ENCODE results near the gene NALCN. TPM values are rescaled to one million over a fixed set of nuclear protein-coding genes. Genes with fewer than 3 reads are reported as not detected.

NALCN gene
- total RNA-seq, 1 donor from 2014 or later = 1.1 TPM

DNA sequence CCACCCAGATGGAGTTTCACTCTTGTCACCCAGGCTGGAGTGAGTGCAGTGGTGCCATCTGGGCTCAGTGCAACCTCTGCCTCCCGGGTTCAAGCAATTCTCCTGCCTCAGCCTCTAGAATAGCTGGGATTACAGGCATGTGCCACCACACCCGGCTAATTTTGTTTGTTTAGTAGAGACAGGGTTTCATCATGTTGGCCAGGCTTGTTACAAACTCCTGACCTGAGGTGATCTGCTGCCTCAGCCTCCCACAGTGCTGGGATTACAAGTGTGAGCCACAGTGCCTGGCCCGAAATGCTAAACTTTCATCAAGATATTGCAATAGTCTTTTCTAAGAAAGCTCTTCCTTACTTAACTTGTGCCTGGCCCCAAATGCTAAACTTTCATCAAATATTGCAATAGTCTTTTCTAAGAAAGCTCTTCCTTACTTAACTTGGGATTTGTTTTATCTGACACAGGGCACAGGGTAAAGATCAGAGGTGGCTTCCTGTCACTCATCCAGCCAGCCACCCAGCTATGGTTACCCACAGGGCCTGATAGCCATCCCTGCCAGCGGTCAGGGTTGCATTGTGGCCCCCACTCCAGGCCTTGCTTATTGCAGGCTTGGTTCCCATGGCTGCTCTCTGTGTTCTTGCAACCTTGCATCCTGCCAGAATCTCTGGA, 389.4 kb downstream of the NALCN start:
- no peaks in the 10 kb centered on the region for H3K4me1 ChIP-seq (ENCODE audit: insufficient read depth, low read length)
- FAIRE-seq (no peak), DNase-seq (ENCODE audit: low read depth) (no peak)
- Mint-ChIP-seq H3K9me3 (ENCODE audit: unreplicated experiment) (no peaks in the 10 kb centered on the region), H3K4me3 (ENCODE audit: unreplicated experiment) (no peak overlapping the region), H3K36me3 (ENCODE audit: low read depth, unreplicated experiment) (no peaks in the 10 kb centered on the region), H3K27ac (ENCODE audit: unreplicated experiment) (no peak overlapping the region), H3K4me1 (ENCODE audit: low read depth, unreplicated experiment) (no peaks in the 10 kb centered on the region), H3K27me3 (ENCODE audit: low read depth, unreplicated experiment) (no peaks in the 10 kb centered on the region)
- H4K20me1 ChIP-seq (ENCODE audit: insufficient read depth, low read length) = no peaks in the 10 kb centered on the region
- H3K9me3 ChIP-seq (ENCODE audit: insufficient read depth, low read depth, low read length) = no peaks in the 10 kb centered on the region
- H3K79me2 ChIP-seq (ENCODE audit: insufficient read depth, low read length) = no peaks in the 10 kb centered on the region
- no peak overlapping the region for H3K4me3 ChIP-seq (ENCODE audit: insufficient read depth, low read depth, low read length)
- H3K4me2 ChIP-seq (ENCODE audit: low read length) = no peak overlapping the region
- no peaks in the 10 kb centered on the region for H3K36me3 ChIP-seq (ENCODE audit: insufficient read depth, low read length)
- no peak overlapping the region for H3K9ac ChIP-seq (ENCODE audit: low read length)
- H2AFZ ChIP-seq (ENCODE audit: low read depth, low read length) = no peak overlapping the region
- no peak overlapping the region for H3K27ac ChIP-seq (ENCODE audit: low read depth, low read length)
- no peaks in the 10 kb centered on the region for H3K27me3 ChIP-seq (ENCODE audit: insufficient read depth, low read length)
- TF ChIP-seq, protein P1, sequence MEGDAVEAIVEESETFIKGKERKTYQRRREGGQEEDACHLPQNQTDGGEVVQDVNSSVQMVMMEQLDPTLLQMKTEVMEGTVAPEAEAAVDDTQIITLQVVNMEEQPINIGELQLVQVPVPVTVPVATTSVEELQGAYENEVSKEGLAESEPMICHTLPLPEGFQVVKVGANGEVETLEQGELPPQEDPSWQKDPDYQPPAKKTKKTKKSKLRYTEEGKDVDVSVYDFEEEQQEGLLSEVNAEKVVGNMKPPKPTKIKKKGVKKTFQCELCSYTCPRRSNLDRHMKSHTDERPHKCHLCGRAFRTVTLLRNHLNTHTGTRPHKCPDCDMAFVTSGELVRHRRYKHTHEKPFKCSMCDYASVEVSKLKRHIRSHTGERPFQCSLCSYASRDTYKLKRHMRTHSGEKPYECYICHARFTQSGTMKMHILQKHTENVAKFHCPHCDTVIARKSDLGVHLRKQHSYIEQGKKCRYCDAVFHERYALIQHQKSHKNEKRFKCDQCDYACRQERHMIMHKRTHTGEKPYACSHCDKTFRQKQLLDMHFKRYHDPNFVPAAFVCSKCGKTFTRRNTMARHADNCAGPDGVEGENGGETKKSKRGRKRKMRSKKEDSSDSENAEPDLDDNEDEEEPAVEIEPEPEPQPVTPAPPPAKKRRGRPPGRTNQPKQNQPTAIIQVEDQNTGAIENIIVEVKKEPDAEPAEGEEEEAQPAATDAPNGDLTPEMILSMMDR (IDR thresholded peaks at IDR 0.05; ENCODE audit: insufficient read depth, low read depth, low read length) = no peak
- no peak for TF ChIP-seq EZH2 (IDR thresholded peaks at IDR 0.05; ENCODE audit: insufficient read depth, low read length)

DNA sequence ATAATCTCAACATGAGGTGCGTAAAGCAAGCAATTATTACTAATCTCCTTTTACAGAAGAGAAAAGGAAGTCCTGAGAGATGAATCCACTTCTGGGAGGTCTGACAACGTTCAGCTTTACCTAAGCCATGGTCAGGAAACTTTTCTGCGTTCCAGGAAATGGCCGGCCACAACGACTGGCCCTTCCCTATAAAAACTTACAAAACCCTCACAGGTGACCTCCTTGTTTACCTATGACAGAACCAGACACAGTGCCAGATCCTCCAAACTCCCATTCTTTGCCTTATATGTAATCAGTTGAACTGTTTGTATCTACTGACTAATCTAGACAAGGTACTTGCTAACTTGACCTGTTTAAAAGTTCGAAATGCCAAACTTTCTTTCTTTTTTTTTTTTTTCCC, 390.0 kb downstream of the NALCN start:
- no peaks in the 10 kb centered on the region for H3K36me3 Mint-ChIP-seq (ENCODE audit: low read depth, unreplicated experiment)
- H3K9me3 Mint-ChIP-seq (ENCODE audit: unreplicated experiment) = no peaks in the 10 kb centered on the region

DNA sequence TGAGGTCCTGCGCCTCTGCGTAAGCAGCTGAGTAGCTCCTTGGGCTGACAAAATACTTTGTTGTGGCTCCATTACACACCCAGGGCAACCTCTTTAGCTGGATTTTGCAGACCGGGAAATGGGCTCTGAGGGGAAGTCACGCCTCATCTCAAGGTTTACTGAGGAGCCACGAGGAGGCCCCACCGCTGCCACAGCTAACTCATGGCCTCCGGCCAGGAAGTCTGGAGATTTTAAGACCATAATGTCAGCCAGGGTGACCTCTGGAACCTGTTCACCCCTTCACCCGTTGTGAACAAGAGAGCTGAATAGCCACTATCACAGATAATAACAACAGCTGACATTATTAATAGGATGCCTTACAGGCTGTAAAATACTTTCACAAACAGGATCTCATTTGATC, 390.4 kb downstream of the NALCN start:
- Mint-ChIP-seq H3K9me3 (ENCODE audit: unreplicated experiment) (no peaks in the 10 kb centered on the region), H3K27me3 (ENCODE audit: low read depth, unreplicated experiment) (no peaks in the 10 kb centered on the region), H3K4me1 (ENCODE audit: low read depth, unreplicated experiment) (no peaks in the 10 kb centered on the region), H3K36me3 (ENCODE audit: low read depth, unreplicated experiment) (no peaks in the 10 kb centered on the region), H3K4me3 (ENCODE audit: unreplicated experiment) (no peak overlapping the region), H3K27ac (ENCODE audit: unreplicated experiment) (no peak overlapping the region)
- Histone ChIP-seq H3K4me3 (ENCODE audit: insufficient read depth, low read depth, low read length) (no peak overlapping the region), H3K27me3 (ENCODE audit: insufficient read depth, low read length) (no peaks in the 10 kb centered on the region), H3K27ac (ENCODE audit: low read depth, low read length) (no peak overlapping the region), H3K9me3 (ENCODE audit: insufficient read depth, low read depth, low read length) (no peaks in the 10 kb centered on the region), H3K36me3 (ENCODE audit: insufficient read depth, low read length) (no peaks in the 10 kb centered on the region), H2AFZ (ENCODE audit: low read depth, low read length) (no peak overlapping the region), H3K4me1 (ENCODE audit: insufficient read depth, low read length) (no peaks in the 10 kb centered on the region), H4K20me1 (ENCODE audit: insufficient read depth, low read length) (no peaks in the 10 kb centered on the region), H3K4me2 (ENCODE audit: low read length) (no peak overlapping the region), H3K9ac (ENCODE audit: low read length) (no peak overlapping the region), H3K79me2 (ENCODE audit: insufficient read depth, low read length) (no peaks in the 10 kb centered on the region)
- no peak for TF ChIP-seq EZH2 (IDR thresholded peaks at IDR 0.05; ENCODE audit: insufficient read depth, low read length)
- TF ChIP-seq, protein P1 (IDR thresholded peaks at IDR 0.05; ENCODE audit: insufficient read depth, low read depth, low read length) = no peak
- no peak for FAIRE-seq
- DNase-seq (ENCODE audit: low read depth) = no peak

More for the DNA sequence above, 390.0 kb downstream of the NALCN start:
- no peaks in the 10 kb centered on the region for H3K4me1 Mint-ChIP-seq (ENCODE audit: low read depth, unreplicated experiment)
- Histone ChIP-seq H3K27me3 (ENCODE audit: insufficient read depth, low read length) (no peaks in the 10 kb centered on the region), H3K27ac (ENCODE audit: low read depth, low read length) (no peak overlapping the region), H3K4me1 (ENCODE audit: insufficient read depth, low read length) (no peaks in the 10 kb centered on the region), H3K4me3 (ENCODE audit: insufficient read depth, low read depth, low read length) (no peak overlapping the region), H3K4me2 (ENCODE audit: low read length) (no peak overlapping the region), H3K36me3 (ENCODE audit: insufficient read depth, low read length) (no peaks in the 10 kb centered on the region), H2AFZ (ENCODE audit: low read depth, low read length) (no peak overlapping the region), H3K79me2 (ENCODE audit: insufficient read depth, low read length) (no peaks in the 10 kb centered on the region), H3K9me3 (ENCODE audit: insufficient read depth, low read depth, low read length) (no peaks in the 10 kb centered on the region), H3K9ac (ENCODE audit: low read length) (no peak overlapping the region), H4K20me1 (ENCODE audit: insufficient read depth, low read length) (no peaks in the 10 kb centered on the region)
- FAIRE-seq (no peak), DNase-seq (ENCODE audit: low read depth) (no peak)
- no peak overlapping the region for H3K4me3 Mint-ChIP-seq (ENCODE audit: unreplicated experiment)
- no peak overlapping the region for H3K27ac Mint-ChIP-seq (ENCODE audit: unreplicated experiment)
- TF ChIP-seq EZH2 (IDR thresholded peaks at IDR 0.05; ENCODE audit: insufficient read depth, low read length) = no peak
- TF ChIP-seq, protein P1 (IDR thresholded peaks at IDR 0.05; ENCODE audit: insufficient read depth, low read depth, low read length) = no peak
- H3K27me3 Mint-ChIP-seq (ENCODE audit: low read depth, unreplicated experiment) = no peaks in the 10 kb centered on the region

Measured in astrocyte (in vitro differentiated cells and primary cell).